CD8-positive, alpha-beta memory T cell (primary cell): Measurements from ENCODE around the gene FBH1. TPM values are rescaled to one million over a fixed set of nuclear protein-coding genes. Genes with fewer than 3 reads are reported as not detected.

Experiments used
- CTCF ChIA-PET: fragments of 350-600 bp; sonication (Branson Sonifier 250); formaldehyde crosslinking; loops from one replicate; lab custom pipeline; 2021; ENCODE audit warnings: antibody characterized with exemption; lab: Charles Lee
- POLR2A ChIA-PET: fragments of 350-600 bp; sonication (Branson Sonifier 250); formaldehyde crosslinking; loops from one replicate; lab custom pipeline; 2021; ENCODE audit warnings: antibody characterized with exemption; lab: Charles Lee
- DNase-seq, 5 donors: peaks; one replicate each; pipeline versions ENCODE4 v3.0.0 to v3.0.0-alpha.2; 2020 to 2022; ENCODE audit warnings: mixed read lengths in 1 of 5
- H3K27ac ChIP-seq: one replicate; pipeline ENCODE4 v1.7.0; 2013; ENCODE audit warnings: low read depth, mild to moderate bottlenecking, low read length, moderate library complexity
- H3K27me3 ChIP-seq: 2 replicates; pipeline ENCODE4 v1.7.0; 2013; ENCODE audit warnings: low read length, mild to moderate bottlenecking; ENCODE audit not compliant: insufficient read depth, poor library complexity, severe bottlenecking
- H3K36me3 ChIP-seq: 2 replicates; pipeline ENCODE4 v1.7.0; 2013; ENCODE audit warnings: mild to moderate bottlenecking, low read length, moderate library complexity; ENCODE audit not compliant: insufficient read depth
- H3K4me1 ChIP-seq: 2 replicates; pipeline ENCODE4 v1.7.0; 2013; ENCODE audit warnings: mild to moderate bottlenecking, low read length, moderate library complexity; ENCODE audit not compliant: insufficient read depth
- H3K4me3 ChIP-seq: 2 replicates; pipeline ENCODE4 v1.7.0; 2013; ENCODE audit warnings: mild to moderate bottlenecking, low read length
- H3K9me3 ChIP-seq: 2 replicates; pipeline ENCODE4 v1.7.0; 2013; ENCODE audit warnings: mild to moderate bottlenecking, low read length
- H3K27ac Mint-ChIP-seq, 8 donors: one replicate each; pipeline ENCODE4 v1.8.0; 2020 to 2021; ENCODE audit warnings: mixed read lengths in 8 of 8, mild to moderate bottlenecking in 6 of 8, inconsistent platforms in 3 of 8, moderate library complexity in 3 of 8
- H3K27me3 Mint-ChIP-seq, 2 donors: one replicate each; pipeline ENCODE4 v1.8.0; 2020 to 2021; ENCODE audit warnings: mixed read lengths in 2 of 2, mild to moderate bottlenecking in 1 of 2, moderate library complexity in 1 of 2
- H3K36me3 Mint-ChIP-seq, 3 donors: one replicate each; pipeline ENCODE4 v1.8.0; 2020 to 2021; ENCODE audit warnings: mixed read lengths in 3 of 3, inconsistent platforms in 1 of 3, mild to moderate bottlenecking in 1 of 3
- H3K4me1 Mint-ChIP-seq, 3 donors: one replicate each; pipeline ENCODE4 v1.8.0; 2020 to 2021; ENCODE audit warnings: mixed read lengths in 3 of 3, inconsistent platforms in 1 of 3, mild to moderate bottlenecking in 1 of 3
- H3K4me3 Mint-ChIP-seq, 7 donors: one replicate each; pipeline ENCODE4 v1.8.0; 2020 to 2021; ENCODE audit warnings: mixed read lengths in 7 of 7, mild to moderate bottlenecking in 6 of 7, moderate library complexity in 4 of 7, inconsistent platforms in 2 of 7
- H3K9me3 Mint-ChIP-seq, 5 donors: one replicate each; pipeline ENCODE4 v1.8.0; 2020 to 2022; ENCODE audit warnings: mixed read lengths in 5 of 5, mild to moderate bottlenecking in 3 of 5, moderate library complexity in 2 of 5, inconsistent platforms in 1 of 5
- polyA plus RNA-seq: library from polyadenylated mRNA; unstranded; fragments of 300-500 nt; fragmentation: Illumina TruSeq; gene quantifications from one replicate; pipeline ENCODE4 v1.2.3, GENCODE V29; 2021
- total RNA-seq, 2 experiments: library from RNA; stranded (reverse); gene quantifications; one replicate each; pipeline ENCODE4 v1.2.3, GENCODE V29; 2021

The FBH1 gene
- total and polyA plus RNA-seq, 3 experiments from 2014 or later: 58.7 to 82.2 (median 59.3) TPM

DNA sequence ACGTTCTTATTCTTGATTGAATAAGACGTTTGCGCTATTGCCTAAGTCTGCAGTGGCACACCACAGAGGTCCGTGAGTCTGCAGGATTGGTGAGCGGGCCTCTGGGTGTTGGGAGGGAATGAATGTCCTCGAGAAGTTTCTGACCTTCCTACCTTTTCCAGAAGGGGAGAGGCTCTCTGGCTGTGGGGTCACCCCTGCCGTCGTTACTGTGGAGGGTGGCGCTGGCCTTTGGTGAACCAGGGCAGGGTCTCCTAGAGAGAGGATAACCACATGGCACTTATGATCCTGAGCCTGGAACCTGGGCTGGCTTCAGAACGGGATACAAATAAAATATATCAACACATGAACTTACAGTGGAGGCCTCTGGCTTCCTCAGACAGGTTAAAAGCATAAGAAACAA, 73.5 kb downstream of the FBH1 start:
- Histone ChIP-seq H3K4me3 (no peak overlapping the region), H3K4me1 (no peaks in the 10 kb centered on the region), H3K36me3 (no peaks in the 10 kb centered on the region), H3K9me3 (no peaks in the 10 kb centered on the region), H3K27ac (no peak overlapping the region), H3K27me3 (no peaks in the 10 kb centered on the region)
- H3K4me3 Mint-ChIP-seq: no peak overlapping the region
- H3K27ac Mint-ChIP-seq: no peak overlapping the region
- CTCF ChIA-PET: no interaction called here
- POLR2A ChIA-PET: no interaction called here
- H3K36me3 Mint-ChIP-seq: peaks cover 0 to 72% (median 7%) of the 10 kb centered on the region in 3 donors
- no peaks in the 10 kb centered on the region for H3K27me3 Mint-ChIP-seq
- H3K4me1 Mint-ChIP-seq: peaks cover 0 to 12% (median 2%) of the 10 kb centered on the region in 3 donors
- H3K9me3 Mint-ChIP-seq: no peaks in the 10 kb centered on the region
- no peak for DNase-seq

DNA sequence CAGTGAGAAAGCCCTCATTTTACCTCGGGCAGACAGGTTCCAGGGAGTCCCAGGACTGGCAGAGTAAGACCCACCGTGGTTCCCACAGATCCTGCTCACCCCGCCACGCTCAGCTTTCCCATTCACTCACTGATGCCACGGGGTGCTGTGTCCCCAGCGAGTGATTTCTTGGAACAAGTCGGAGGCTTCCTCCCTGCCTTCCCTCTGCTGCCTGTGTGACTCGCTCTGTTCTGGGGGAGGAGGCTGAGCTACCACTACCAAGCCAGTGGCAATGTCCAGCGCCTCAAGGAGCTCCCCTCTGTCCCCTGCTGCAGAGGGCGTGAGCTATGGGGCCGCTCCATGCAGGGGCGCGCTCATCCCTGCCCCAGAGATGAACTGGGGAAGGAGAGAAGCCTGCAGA, 74.7 kb downstream of the FBH1 start:
- POLR2A ChIA-PET: no interaction called here
- no peaks in the 10 kb centered on the region for H3K9me3 ChIP-seq
- no peak overlapping the region for H3K4me3 Mint-ChIP-seq
- no peaks in the 10 kb centered on the region for H3K27me3 Mint-ChIP-seq
- peaks cover 0 to 68% (median 5%) of the 10 kb centered on the region in 3 donors for H3K36me3 Mint-ChIP-seq
- H3K27me3 ChIP-seq: no peaks in the 10 kb centered on the region
- no peak overlapping the region for H3K27ac Mint-ChIP-seq
- no peaks in the 10 kb centered on the region for H3K9me3 Mint-ChIP-seq
- CTCF ChIA-PET: interaction anchor here (1.0 to 1.2 kb wide), 2 partner anchors 9 to 10 kb away, joined by 3 to 5 read pairs; no protein-coding TSS in a partner anchor
- no peak overlapping the region for H3K4me3 ChIP-seq
- H3K4me1 Mint-ChIP-seq: peaks cover 1 to 18% (median 3%) of the 10 kb centered on the region in 3 donors
- H3K27ac ChIP-seq: no peak overlapping the region
- no peaks in the 10 kb centered on the region for H3K36me3 ChIP-seq
- DNase-seq: no peak
- no peaks in the 10 kb centered on the region for H3K4me1 ChIP-seq

DNA sequence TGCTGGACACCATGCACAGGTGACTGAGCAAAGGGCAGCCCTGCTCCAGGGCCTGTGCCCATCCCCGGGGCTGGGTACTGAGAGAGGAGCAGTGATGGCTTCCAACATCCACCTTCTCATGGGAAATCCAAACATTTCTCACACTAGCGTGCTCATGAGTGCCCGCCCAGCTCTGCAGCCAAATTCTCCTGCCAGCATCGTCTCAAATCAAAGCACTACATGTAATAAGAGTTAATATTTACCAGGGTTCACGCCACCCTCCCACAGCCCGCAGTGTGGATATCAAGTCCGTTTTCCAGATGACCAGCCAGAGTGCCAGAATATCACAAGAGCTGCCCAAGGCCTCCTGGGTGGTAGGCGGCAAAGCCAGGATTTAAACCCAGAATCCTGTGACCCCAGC, 75.2 kb downstream of the FBH1 start:
- CTCF ChIA-PET: interaction anchor here (1.0 to 1.2 kb wide), 2 partner anchors 9 to 10 kb away, joined by 3 to 5 read pairs; no protein-coding TSS in a partner anchor

DNA sequence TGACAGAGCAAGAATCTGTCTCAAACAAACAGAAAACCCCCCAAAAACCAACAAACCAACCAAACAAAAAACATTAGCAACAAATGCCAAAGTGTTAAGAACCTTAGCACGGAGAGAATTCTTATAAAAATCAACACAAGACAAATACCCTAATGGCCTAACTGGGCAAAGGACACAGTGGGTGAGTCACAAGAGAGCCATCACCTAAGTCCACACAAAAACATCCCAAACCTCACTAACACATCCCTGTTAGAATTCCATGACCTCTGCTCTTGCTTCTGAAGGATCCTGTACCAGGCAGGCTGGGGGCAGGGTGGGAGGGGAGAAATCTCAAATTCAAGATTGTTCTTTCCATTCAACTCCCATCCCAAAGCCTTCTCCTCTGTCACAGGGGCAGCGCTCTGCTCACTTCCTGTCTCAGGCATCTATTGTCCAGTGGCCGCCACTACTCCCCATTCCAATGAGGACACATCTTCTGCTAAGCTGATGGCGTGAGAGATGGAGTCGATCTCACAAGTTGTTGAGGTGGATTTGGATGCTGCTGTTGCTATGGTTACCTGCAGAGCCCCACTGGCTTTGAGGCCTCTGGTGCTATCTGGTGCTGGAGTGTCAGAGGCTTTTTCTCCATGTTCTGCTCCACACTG, 78.1 kb downstream of the FBH1 start:
- ChIA-PET CTCF (interaction anchor here (1.5 kb wide), 1 partner anchor 8 kb away, joined by 4 read pairs; no protein-coding TSS in a partner anchor), POLR2A (no interaction called here)
- Histone ChIP-seq H3K36me3 (no peaks in the 10 kb centered on the region), H3K27ac (no peak overlapping the region), H3K9me3 (no peaks in the 10 kb centered on the region), H3K27me3 (no peaks in the 10 kb centered on the region), H3K4me1 (peaks cover 12% of the 10 kb centered on the region), H3K4me3 (no peak overlapping the region)
- no peaks in the 10 kb centered on the region for H3K9me3 Mint-ChIP-seq
- H3K4me1 Mint-ChIP-seq: peaks cover 25 to 48% (median 32%) of the 10 kb centered on the region in 3 donors
- peaks cover 0 to 40% (median 0%) of the 10 kb centered on the region in 3 donors for H3K36me3 Mint-ChIP-seq
- no peak for DNase-seq
- H3K27me3 Mint-ChIP-seq: no peaks in the 10 kb centered on the region
- peak overlapping the region in 2 of 8 donors; percentile 9 to 40 for H3K27ac Mint-ChIP-seq
- no peak overlapping the region for H3K4me3 Mint-ChIP-seq

More for the DNA sequence above, 75.2 kb downstream of the FBH1 start:
- H3K27ac ChIP-seq: no peak overlapping the region
- Mint-ChIP-seq H3K27ac (no peak overlapping the region), H3K9me3 (no peaks in the 10 kb centered on the region), H3K36me3 (peaks cover 0 to 63% (median 4%) of the 10 kb centered on the region in 3 donors), H3K27me3 (no peaks in the 10 kb centered on the region), H3K4me3 (no peak overlapping the region), H3K4me1 (peaks cover 7 to 23% (median 8%) of the 10 kb centered on the region in 3 donors)
- H3K4me3 ChIP-seq: no peak overlapping the region
- no peaks in the 10 kb centered on the region for H3K9me3 ChIP-seq
- H3K36me3 ChIP-seq: no peaks in the 10 kb centered on the region
- DNase-seq: no peak
- H3K4me1 ChIP-seq: no peaks in the 10 kb centered on the region
- H3K27me3 ChIP-seq: no peaks in the 10 kb centered on the region
- POLR2A ChIA-PET: interaction anchor here (0.6 kb wide), 1 partner anchor 86 kb away, joined by 8 read pairs; no protein-coding TSS in a partner anchor

DNA sequence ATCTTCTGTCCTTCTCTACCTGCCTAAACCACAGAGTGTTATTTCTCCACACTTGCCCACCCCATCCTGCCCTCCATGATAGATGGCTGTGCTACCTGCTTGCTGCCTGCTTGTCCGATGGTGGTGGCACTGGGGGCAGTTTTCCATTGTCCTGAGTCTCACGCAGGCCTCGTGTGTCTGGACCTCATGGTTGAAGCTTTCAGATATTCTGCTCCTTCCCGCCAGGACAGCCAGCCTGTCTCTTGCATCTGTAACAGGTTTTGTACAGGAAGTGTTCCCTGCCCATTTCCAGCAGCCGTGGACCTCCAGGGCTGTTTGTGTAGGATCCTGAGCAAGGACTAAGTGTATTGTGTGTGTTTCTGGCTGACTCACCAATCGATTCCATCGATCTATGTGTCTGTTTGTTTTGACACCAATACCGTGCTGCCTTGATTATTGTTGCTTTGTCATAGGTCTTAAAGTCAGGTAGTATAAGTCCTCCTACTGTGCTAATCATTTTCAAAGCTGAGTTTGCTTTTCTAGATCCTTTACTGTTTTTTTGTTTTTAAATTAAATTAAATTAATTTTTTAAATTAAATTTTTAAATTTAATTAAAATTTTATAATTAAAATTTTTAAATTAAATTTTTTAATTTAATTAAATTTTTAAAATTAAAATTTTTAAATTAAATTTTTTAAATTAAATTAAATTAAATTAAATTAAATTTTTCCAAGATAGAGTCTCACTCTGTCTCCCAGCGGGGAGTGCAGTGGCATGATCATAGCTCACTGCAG, 78.8 kb downstream of the FBH1 start:
- Histone ChIP-seq H3K9me3 (no peaks in the 10 kb centered on the region), H3K27me3 (no peaks in the 10 kb centered on the region), H3K4me3 (no peak overlapping the region), H3K36me3 (no peaks in the 10 kb centered on the region), H3K27ac (no peak overlapping the region), H3K4me1 (peaks cover 12% of the 10 kb centered on the region)
- no peak overlapping the region for H3K4me3 Mint-ChIP-seq
- no peaks in the 10 kb centered on the region for H3K27me3 Mint-ChIP-seq
- H3K36me3 Mint-ChIP-seq: peaks cover 0 to 33% (median 0%) of the 10 kb centered on the region in 3 donors
- H3K27ac Mint-ChIP-seq: peak overlapping the region in 3 of 8 donors; percentile 8 to 43 (median 37)
- CTCF ChIA-PET: interaction anchor here (1.5 kb wide), 1 partner anchor 8 kb away, joined by 4 read pairs; no protein-coding TSS in a partner anchor
- POLR2A ChIA-PET: no interaction called here
- peaks cover 28 to 56% (median 39%) of the 10 kb centered on the region in 3 donors for H3K4me1 Mint-ChIP-seq
- DNase-seq: no peak
- H3K9me3 Mint-ChIP-seq: no peaks in the 10 kb centered on the region

DNA sequence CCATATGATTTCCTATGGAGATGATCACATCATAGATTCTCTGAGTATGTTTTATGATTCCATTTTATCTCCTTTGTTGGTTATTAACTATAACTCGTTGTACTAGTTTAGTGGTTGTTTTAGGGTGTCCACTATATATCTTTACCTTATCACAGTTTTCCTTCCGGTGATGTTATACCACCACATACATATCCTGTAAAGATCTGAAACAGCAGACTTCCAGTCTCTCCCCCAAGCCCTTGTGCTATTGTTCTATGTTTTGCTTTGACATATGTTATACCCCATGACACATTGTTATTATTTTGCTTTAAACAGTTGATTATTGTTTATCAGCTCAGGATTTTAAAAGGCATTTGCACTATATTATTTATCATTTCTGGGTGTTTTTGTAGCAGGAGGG, 80.0 kb downstream of the FBH1 start:
- no peaks in the 10 kb centered on the region for H3K27me3 Mint-ChIP-seq
- Histone ChIP-seq H3K27me3 (no peaks in the 10 kb centered on the region), H3K4me1 (peaks cover 14% of the 10 kb centered on the region), H3K27ac (no peak overlapping the region), H3K9me3 (no peaks in the 10 kb centered on the region), H3K4me3 (no peak overlapping the region), H3K36me3 (no peaks in the 10 kb centered on the region)
- H3K36me3 Mint-ChIP-seq: peaks cover 0 to 25% (median 0%) of the 10 kb centered on the region in 3 donors
- no peaks in the 10 kb centered on the region for H3K9me3 Mint-ChIP-seq
- no peak for DNase-seq
- POLR2A ChIA-PET: no interaction called here
- peak overlapping the region in 5 of 8 donors; percentile 15 to 81 (median 41) for H3K27ac Mint-ChIP-seq
- CTCF ChIA-PET: no interaction called here
- H3K4me3 Mint-ChIP-seq: peak overlapping the region in 1 of 7 donors; percentile 25
- peaks cover 33 to 66% (median 47%) of the 10 kb centered on the region in 3 donors for H3K4me1 Mint-ChIP-seq

DNA sequence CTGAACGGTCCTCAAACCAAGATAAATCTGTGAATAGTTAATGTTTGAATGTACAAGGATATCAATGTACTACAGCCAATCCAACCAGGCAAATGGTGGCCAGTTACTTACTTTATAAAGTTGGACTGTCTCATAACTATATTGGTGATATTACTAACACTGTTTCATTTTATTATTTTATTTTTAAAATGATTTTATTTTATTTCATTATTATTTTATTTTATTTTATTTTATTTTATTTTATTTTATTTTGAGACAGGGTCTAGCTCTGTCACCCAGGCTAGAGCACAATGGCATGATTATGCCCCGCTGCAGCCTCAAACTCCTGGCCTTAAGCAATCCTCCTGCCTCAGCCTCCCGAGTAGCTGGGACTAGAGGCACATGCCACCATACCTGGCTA, 80.5 kb downstream of the FBH1 start:
- H3K4me3 Mint-ChIP-seq: peak overlapping the region in 3 of 7 donors; percentile 25 to 67 (median 65)
- peaks cover 38 to 70% (median 51%) of the 10 kb centered on the region in 3 donors for H3K4me1 Mint-ChIP-seq
- H3K27ac Mint-ChIP-seq: peak overlapping the region in 5 of 8 donors; percentile 36 to 94 (median 53)

More for the DNA sequence above, 80.5 kb downstream of the FBH1 start:
- peak overlapping the region; percentile 46 for H3K27ac ChIP-seq
- no peak overlapping the region for H3K4me3 ChIP-seq
- Mint-ChIP-seq H3K36me3 (peaks cover 0 to 21% (median 0%) of the 10 kb centered on the region in 3 donors), H3K9me3 (no peaks in the 10 kb centered on the region), H3K27me3 (no peaks in the 10 kb centered on the region)
- ChIA-PET POLR2A (no interaction called here), CTCF (no interaction called here)
- H3K36me3 ChIP-seq: no peaks in the 10 kb centered on the region
- H3K4me1 ChIP-seq: peaks cover 19% of the 10 kb centered on the region
- no peaks in the 10 kb centered on the region for H3K27me3 ChIP-seq
- DNase-seq: no peak
- H3K9me3 ChIP-seq: no peaks in the 10 kb centered on the region
